Activated T-cell treated with anti-CD3 and anti-CD28 coated beads for 1 hour (primary cell): Measurements from ENCODE around the gene CHCHD6.

Source experiments
- DNase-seq: peaks from one replicate; pipeline ENCODE4 v3.0.0-alpha.2; 2020; ENCODE audit warnings: low read depth

The CHCHD6 gene

GRCh38 chr3:126704494-126705214 lies 614 bp downstream of the CHCHD6 start:
- no peak for DNase-seq

GRCh38 chr3:126706631-126707030 lies 2.6 kb downstream of the CHCHD6 start:
- DNase-seq: no peak

DNA sequence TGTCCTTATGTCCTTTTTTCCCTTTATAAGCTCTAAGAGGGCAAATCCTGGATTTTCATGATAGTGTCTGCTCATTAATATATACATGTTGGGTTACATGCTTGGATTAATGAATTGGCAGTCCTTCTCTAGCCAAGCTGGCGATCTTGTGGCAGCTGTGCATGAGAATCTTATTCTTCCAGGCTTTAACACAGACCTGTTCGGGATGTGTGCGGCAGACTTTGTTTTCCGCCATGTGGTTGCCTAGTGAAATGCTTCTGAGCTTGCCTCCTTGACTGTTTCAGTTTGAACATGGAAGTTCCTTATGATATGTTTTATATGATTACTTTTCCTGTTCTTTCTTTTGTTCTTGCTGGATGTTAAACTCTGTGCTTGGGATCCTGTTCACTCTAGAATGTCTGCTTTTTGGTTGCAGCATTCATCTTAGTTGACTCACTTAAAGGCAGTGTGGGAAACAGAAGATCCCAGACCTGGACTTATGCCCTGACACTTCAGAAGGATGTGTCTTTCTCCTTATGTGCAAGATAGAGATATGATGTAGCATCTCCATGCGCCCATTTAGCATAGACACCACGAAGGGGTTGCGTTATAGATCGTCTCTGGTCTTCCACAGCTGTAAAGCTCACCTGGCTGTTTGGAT lies 7.2 kb downstream of the CHCHD6 start:
- no peak for DNase-seq

GRCh38 chr3:126713199-126713598 lies 9.2 kb downstream of the CHCHD6 start:
- DNase-seq: no peak

DNA sequence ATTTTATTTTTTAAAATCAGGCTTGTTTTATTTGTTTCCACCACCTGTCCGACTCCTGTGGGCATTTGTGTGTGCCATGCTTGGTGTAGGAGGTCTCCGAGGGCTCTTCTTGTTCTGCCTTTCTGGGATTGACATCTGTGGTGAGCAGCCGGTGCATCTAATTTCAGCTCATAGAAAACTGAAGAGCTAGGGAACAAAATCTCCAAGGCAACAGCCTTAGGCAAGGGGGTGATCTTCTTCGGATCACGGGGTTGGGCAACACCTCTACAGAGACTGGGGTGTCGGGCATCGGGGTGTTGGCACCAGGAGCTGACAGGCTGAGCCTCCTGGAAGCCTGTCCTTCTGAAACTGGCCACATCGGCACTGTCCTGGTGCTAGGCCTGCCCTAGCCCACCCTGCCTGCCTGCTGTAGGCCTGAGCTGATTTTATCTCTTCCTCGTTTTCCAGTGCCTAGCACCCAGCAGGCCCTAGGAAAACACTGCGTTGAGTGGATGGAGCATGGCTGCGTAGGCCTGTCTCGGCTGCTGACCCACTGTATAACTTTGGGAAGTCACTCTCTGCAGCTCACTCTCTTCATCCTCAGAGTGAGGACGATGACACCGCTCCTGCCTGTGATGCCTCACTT lies 10.3 kb downstream of the CHCHD6 start:
- no peak for DNase-seq

- DNase-seq: no peak
These were observed 10.9 kb downstream of the CHCHD6 start for GRCh38 chr3:126714921-126715320.

GRCh38 chr3:126715432-126715831 lies 11.4 kb downstream of the CHCHD6 start:
- no peak for DNase-seq

- DNase-seq: no peak
These were observed 12.0 kb downstream of the CHCHD6 start for GRCh38 chr3:126716057-126716456.

DNA sequence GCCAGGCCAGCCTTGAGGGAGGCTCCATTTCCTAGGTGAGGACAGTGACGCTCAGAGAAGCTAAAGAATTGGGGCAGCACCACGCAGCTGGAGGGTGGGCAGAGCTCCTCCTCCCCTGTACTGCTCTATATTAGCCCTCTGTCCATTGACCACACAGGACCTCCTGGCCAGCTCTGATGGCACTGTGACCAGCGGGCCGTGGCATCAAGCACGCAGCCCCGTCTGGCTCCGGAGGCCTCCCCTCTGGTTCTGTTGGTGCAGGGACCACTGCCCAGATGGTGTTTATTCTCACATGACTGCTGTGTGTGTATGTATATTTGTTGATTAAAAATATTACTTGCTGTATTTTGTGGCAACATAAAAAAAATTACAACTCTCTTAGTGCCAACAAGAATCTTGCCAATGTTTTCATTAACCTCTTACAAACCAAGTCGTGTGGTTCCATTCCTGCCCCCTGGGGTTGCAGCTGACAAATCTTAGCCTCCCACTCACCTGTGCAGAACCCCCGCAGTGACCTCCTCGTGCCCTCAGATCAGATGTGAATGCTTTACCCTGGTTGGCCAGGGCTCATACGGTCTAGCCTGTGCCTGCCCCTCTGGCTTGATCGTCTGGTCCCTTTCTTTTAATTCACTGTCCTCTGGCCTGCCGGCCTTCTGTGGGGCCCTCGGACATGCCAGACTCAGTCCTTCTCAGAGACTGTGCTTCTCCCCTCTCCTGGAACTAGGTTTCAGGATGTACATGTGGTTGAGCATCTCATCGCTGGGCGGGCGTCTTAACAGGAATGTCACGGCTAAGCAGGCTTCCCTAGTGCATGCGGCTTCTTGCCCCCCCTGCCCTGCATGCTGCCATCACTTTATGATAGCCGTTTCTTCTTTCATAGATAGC lies 14.8 kb downstream of the CHCHD6 start:
- DNase-seq: no peak

- DNase-seq: no peak
These were observed 16.6 kb downstream of the CHCHD6 start for GRCh38 chr3:126720596-126720995.

- DNase-seq: no peak
These were observed 17.2 kb downstream of the CHCHD6 start for GRCh38 chr3:126721246-126721645.

DNA sequence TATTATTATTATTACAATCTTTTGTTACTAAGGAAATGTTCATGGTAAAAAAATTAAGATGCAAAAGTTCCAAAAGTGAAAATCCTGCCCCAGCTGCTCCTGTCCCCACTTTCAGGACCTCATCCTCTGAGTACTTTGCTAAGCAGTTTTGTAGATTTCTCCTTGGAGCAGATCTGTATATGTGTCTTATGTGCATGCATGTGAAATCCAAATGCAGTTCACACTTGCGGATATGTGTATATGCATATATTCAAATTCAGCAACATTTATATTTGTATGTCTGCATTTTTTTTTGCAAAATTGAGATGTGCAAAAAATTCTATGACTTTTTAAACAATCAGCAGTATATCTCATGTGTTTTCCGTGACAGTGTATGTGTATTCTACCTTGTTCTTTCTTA lies 19.2 kb downstream of the CHCHD6 start:
- no peak for DNase-seq

DNA sequence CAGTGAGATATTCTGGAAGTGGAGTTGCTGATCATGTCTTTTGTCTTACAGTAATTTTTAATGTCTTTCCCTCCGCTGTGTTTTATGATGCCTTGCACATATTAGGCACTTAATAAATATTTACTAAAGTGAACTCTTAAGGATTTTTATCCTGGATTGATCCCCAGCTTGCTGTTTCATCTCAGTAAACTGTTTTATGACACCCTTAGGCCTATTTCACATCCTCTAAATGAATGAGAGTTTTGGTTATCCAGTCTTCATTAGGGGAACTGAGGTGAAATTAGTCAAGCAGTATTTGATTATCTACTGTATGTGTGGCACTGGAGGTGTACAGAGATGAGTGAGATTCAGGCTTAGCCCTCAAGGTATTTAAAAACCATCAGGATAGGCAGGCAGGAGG lies 19.8 kb downstream of the CHCHD6 start:
- no peak for DNase-seq

DNA sequence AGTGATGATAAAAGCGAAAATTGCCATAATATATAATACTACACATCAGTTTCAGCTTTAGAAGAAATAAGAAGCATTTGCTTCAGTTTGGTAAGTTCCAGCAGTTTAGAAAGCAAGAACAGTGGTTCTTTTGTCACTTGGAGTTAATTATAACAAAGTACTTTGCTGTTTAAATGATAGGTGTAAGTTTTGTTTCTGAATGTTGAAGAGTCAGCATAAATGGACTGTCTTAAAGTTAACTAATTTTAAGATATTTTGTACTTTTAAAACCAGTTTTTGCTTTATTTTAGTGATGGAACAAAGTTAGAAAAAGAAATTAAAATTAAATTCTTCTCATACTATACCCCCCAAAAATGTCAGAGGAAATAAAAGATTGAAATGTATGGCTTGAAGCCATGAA lies 24.6 kb downstream of the CHCHD6 start:
- no peak for DNase-seq

GRCh38 chr3:126730376-126730775 lies 26.3 kb downstream of the CHCHD6 start:
- no peak for DNase-seq

- no peak for DNase-seq
These were observed 27.0 kb downstream of the CHCHD6 start for GRCh38 chr3:126731044-126731443.

- no peak for DNase-seq
These were observed 28.4 kb downstream of the CHCHD6 start for GRCh38 chr3:126732281-126733060.

- DNase-seq: no peak
These were observed 29.0 kb downstream of the CHCHD6 start for GRCh38 chr3:126733061-126733430.

DNA sequence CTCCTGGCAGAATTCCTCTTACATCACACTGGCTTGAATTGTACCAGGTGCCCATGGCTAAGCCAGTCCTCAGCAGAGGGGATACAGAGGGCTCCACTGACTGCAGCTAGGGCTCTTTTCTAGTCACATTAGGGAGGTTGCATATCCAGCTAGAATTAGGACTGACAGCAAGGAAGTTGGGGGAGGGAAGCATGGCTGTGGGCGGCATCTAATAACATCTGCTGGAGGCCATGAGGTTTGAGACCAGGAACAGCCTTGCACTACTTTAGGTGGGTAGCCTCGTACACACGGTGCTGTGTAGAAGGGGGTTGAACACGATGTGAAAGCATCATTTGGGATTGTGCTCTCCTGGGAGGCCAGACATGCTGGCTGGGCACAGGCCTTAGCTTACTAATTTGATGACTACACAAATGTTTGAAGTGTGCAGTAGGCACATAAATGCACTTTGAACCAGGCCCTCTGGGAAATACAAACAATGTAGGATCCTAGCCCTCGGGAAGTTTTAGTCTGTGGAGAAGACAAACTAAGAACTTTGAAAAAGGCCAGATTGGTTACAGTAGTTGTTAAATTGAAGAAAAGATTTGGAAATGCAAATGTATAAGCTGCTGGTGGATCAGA lies 30.2 kb downstream of the CHCHD6 start:
- no peak for DNase-seq

DNA sequence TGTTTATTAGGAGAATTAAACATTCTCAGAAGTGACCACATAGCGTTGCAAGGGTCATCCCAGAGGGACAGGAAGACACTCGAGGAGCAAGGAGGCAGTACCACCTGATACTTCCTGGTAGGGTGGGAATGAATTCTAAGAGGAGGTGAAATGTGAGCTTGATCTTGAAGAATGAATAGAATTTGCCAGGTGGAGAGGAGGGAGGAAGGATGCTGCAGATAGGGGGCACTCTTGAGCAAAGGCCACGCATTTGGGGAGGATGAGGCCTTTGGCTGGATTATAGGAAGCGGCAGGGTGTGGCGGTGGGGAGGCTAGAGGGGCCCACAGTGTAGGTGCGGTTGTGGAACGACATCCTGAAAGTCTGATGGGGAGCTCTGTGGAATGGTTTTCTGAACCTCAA lies 33.5 kb downstream of the CHCHD6 start:
- DNase-seq: no peak

DNA sequence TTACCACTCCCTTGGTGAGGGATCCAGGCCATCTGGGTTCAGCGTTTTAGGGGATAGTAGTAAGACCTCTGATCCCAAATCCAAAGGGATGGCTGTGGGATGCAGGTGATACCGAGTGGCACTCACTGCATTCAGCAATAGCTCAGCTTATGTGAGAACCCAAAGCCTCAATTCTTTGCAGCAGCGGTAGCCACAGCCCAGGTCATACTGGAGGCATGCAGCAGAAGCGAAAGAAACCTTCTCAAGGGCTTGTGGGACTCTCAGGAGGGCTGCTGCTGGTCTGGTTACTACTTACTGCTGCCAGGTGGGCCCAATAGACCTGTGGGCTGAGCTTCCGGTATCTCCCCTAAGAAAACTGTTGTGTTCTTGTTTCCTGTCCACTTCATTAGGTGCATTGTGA lies 38.0 kb downstream of the CHCHD6 start:
- no peak for DNase-seq
